GM18861 (cell line): ENCODE results near the gene MARS1.
A peak's percentile ranks its signal among the peaks of the same experiment; 100 is the strongest.
"Not testable (repeated sequence)": the region's sequence is repeated elsewhere in the genome, so short reads cannot be mapped to it uniquely, and the experiment has no call there.

Experiments used
- ATAC-seq: cut with Tn5 transposase; IDR thresholded peaks from one replicate; pipeline ENCODE4 v1.9.1; 2021; ENCODE audit not compliant: unreplicated experiment

The MARS1 gene

DNA sequence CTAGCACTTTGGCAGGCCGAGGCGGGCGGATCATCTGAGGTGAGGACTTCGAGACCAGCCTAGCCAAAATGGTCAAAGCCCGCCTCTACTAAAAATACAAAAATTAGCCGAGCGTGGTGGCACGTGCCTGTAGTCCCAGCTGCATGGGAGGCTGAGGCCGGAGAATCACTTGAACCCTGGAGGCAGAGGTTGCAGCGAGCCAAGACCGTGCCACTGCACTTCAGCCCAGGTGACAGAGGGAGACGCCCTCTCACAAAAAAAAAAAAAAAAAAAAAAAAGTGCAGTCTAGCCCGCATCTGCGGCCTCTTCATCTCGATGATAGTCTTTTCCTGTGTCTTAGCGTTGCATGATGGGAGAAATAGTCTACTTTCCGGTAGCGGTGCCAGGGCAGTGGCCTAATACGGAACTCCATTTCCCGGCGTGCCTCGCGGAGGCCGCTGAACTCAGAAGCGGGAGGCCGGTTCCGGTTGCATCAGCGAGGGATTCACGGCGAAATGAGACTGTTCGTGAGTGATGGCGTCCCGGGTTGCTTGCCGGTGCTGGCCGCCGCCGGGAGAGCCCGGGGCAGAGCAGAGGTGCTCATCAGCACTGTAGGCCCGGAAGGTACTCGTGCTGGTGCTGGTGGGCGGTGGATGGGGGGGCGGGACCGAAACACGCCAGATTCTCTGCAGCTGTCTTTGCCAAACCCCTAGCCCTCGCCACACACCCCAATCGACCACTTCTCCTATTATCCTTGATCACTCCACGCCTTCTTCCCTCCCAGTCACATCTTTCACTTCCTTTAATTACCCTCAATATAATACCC is at the start of gene MARS1:
MARS1 (plus strand) TSS at position 472 of the 805 bp plus-strand sequence; CDS start at position 495, 23 bp downstream.
- peak; percentile 97 for ATAC-seq

DNA sequence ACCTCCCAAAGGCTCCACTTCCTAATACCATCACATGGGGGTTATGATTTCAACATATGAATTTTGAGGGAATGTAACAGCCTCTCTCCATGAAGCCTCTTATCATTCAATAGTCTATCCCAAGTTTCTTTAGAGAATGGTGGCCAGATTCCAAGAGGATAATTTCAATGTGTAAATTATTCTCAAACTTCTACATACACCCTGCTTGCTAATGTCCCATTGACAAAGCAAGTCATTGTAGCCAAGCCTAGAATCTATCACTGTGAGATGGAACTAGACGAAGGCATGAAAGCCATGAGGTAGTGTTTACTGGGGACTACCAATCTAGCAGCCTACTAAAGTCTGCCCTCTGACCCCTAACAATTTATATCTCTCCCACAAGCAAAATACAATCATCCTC is 49.5 kb upstream of the MARS1 start:
- no peak for ATAC-seq

DNA sequence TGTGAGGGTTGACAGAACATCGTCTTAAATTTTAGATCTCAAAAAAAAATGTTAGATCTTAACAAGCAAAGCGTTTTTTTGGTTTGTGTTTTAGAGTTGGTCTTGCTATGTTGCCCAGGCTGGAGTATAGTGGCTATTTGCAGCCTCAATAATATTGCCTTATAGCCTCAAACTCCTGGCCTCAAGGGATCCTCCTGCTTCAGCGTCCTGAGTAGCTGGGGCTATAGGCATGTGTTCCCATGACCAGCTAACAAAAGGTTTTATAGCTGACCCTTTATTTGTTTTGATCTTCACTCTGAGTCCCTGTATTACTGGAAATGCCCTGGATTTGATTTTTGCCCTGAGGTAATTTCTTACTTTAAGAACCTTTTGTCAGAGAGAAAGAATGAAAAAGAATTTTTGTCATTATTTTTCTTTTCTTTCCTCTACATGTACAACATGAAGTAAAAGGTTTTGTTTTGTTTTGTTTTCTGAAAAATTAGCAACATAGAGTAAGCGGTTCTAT is 48.1 kb upstream of the MARS1 start:
- ATAC-seq = no peak

DNA sequence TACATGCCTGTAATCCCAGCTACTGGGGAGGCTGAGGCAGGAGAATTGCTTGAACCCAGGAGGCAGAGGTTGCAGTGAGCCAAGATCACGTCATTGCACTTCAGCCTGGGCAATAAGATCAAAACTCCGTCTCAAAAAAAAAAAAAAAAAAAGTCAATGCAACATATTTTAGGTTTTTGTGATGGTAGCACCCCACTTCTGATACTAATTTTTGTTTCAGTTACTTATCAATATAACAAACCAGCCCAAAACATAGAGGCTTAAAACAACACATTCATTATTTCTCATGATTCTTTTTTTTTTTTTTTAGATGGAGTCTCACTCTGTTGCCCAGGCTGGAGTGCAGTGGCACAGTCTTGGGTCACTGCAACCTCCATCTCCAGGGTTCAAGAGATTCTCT is 46.5 kb upstream of the MARS1 start:
- ATAC-seq = not testable (repeated sequence)

DNA sequence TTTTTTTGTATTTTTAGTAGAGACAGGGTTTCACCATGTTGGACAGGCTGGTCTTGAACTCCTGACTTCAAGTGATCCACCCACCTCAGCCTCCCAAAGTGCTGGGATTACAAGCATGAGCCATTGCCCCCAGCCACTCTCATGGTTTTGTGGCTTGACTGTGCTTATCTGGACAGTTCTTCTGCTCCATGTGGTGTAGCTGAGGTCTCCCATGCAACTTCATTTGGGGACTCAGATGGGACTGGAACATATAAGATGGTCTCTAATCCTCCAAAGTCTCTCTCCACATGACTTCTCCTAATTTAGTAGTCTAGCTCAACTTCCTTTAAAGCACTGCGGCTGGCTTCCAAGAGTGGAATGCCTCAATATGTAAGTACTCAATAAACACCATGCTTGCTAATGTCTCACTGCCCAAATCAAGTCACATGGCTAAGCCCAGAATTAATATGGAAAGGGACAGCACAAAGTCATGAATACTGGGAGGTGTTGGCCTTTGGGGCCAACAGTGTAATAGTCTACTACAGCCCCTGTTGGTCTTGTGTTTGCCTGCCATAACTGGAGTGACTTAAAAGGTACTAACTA is 45.9 kb upstream of the MARS1 start:
- ATAC-seq = no peak

DNA sequence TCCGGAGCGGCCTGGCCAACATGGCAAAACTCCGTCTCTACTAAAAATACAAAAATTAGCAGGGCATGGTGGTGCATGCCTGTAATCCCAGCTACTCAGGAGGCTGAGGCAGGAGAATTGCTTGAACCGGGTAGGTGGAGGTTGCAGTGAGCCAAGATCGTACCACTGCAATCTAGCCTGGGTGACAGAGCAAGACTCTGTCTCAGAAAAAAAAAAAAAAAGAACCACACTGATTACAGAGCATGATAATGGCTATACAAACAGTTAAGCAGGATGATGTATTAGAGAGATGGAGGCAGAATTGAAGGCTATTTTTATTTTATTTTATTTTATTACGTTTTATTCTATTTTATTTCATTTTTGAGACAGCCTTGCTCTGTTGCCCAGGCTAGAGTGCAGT is 43.5 kb upstream of the MARS1 start:
- not testable (repeated sequence) for ATAC-seq

DNA sequence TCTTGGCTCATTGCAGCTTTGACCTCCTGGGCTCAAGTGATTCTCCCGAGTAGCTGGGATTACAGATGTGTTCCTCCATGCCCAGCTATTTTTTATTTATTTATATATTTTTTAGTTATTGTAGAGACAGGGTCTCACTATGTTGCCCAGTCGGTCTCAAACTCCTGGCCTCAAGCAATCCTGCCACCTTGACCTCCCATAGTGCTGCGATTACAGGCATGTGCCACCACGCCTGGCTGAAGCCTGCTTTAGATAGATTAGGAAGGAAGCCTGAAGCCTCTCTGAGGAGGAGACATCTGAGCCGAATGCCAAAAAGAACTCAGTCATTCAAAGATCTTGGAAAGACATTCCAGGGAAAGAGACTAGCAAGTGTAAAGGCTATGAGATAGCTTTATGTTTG is 43.1 kb upstream of the MARS1 start:
- no peak for ATAC-seq

DNA sequence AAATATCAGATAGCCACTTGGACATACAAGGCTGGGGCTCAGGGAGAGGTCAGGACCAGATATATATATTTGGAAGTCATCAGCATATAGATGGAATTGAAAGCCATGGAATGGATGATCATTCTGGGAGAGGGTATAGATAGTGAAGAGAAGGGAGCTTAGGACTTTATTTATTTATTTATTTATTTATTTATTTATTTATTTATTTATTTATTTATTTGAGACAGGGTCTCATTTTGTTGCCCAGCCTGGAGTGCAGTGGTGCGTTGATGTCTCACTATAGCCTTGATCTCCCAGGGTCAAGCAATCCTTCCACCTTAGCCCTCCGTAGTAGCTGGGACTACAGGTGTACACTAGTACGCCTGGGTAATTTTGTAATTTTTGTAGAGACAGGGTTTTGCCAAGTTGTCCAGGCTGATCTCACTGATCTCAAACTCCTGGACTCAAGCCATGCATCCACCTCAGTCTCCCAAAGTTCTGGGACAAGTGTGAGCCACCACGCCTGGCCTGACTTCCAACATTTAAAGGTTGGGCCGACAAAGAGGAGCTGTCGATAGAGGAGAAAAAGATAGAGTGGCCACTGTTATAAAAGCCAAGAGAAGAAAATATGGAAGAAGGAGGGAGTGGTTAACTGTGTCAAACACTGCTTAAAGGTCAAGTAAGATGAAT is 41.4 kb upstream of the MARS1 start:
- no peak for ATAC-seq

DNA sequence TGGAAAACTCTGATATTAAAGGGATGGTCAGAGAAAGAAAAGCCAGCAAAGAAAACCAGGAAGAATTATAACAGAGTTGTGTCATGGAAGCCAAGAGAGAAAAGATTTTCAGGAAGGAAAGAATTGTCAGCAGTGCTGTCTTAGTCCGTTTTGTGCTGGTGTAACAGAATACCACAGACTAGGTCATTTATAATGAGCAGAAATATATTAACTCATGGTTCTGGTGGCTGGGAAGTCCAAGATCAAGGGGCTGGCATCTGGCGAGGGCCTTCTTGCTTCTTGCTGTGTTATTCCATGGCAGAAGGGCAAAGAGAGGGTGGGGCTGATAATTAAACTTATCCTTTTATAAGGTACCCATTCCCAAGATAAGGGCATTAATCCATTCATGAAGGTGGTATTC is 39.2 kb upstream of the MARS1 start:
- ATAC-seq = no peak

DNA sequence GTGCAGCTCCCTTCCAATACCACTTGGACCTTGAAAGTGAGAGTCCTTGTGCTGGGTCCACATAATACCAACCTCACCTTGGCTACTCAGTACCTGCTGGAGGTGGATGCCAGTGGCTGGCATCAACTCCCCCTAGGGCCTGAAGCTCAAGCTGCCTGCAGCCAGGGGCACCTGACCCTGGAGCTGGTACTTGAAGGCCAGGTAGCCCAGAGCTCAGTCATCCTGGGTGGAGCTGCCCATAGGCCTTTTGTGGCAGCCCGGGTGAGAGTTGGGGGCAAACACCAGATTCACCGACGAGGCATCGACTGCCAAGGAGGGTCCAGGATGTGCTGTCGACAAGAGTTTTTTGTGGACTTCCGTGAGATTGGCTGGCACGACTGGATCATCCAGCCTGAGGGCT is 38.5 kb upstream of the MARS1 start:
- ATAC-seq = no peak

DNA sequence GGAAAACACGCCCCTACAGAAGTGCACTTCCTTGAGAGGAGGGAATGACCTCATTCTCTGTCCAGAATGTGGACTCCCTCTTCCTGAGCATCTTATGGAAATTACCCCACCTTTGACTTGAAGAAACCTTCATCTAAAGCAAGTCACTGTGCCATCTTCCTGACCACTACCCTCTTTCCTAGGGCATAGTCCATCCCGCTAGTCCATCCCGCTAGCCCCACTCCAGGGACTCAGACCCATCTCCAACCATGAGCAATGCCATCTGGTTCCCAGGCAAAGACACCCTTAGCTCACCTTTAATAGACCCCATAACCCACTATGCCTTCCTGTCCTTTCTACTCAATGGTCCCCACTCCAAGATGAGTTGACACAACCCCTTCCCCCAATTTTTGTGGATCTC is 37.8 kb upstream of the MARS1 start:
- no peak for ATAC-seq

DNA sequence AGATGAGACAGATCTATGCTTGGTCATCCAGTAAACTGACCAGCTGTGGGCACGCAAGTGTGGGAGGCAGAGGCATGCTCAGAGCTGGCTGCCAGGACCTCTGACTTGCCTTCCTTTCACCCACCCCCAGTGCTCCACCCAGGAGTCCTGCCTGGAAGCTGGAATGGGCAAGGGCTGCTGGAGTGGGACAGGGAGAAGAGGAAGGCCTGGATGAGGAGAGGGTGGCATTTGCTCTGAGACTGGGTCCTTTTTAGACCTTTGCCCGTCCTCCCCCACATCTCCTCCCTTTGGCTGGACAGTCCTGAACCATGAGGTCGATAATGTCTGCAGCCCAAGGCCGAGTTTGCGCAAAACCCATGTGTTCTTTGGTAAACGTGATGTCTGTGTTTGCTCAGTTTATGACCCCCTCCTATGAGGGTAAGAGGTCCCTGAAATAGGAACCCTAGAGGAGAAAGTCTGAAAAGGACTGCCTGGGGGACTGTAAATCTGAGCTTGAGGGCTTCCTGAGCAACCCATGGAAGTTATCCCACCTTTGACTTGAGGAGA is 36.6 kb upstream of the MARS1 start:
- no peak for ATAC-seq

DNA sequence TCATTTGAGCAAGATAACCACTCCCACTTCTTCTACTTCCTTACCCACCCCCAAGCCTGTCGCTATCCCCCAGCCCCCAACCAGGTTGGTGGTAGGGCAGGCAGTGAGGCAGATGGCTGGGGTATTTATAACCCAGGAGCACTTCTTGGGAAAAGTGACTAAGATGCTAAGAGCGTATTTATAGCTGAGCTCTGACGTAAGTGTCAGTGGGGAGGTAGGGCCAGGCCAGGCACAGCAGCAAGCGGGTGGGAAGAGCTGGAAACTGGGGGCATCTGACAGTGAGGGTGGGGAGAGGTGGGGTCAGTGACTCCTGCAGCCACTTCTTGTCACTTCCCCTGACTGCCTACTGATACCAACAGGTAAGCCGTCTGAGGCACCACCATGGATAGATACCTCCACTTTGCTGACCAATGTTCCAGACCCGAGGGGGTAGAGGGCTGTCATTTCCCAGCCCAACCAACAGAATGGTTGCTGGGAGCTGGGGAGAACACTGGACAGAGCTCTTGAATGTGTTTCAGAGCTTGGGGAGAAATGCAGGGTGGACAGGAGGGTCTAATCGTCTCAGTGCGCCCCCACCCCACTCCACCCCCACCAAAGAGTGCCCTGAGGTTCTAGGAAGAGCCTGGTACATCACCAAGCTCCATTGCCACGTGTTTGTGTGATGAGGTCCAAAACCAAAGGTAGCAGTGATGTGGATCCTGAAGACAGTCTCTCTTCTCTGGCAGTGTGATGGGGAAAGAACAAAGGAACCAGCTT is 35.5 kb upstream of the MARS1 start:
- no peak for ATAC-seq

DNA sequence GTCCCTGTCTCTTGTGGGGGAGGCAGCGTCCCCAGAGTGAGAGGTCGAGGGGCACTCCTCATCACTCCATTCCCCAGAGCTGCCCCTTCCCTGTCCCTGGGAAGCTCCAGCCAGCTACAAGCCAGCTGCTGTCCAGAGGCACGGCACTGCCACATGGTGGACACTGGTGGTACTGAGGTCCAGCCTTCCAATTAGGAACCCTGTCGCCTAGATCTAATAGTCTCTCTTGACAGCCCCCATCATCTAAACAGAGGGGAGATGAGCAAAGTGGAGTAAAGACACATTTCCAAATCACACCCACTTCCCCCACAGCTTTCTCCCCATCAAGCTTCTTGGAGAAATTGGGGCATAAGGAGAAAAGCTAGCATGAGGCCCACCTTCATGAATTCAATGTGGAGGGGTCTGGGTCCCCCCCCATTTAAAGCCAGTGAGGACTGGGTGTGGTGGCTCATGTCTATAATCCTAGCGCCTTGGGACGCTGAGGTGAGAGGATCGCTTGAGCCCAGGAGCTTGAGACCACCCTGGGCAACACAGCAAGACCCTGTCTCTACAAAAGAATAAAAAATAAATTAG is 34.8 kb upstream of the MARS1 start:
- peak; percentile 41 for ATAC-seq

DNA sequence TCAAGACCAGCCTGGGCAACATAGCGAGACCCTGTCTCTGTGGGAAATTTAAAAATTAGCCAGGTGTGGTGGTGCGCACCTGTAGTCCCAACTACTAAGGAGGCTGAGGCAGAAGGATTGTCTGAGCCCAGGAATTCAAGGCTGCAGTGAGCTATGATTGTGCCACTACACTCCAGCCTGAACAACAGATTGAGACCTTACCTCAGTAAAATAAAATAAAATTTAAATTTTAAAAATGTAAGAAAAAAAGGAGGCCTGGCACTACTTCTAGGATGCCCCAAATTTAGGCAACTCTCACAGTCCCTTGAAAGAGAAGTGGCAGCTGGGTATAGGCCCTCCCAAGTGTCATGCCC is 33.7 kb upstream of the MARS1 start:
- ATAC-seq = no peak

DNA sequence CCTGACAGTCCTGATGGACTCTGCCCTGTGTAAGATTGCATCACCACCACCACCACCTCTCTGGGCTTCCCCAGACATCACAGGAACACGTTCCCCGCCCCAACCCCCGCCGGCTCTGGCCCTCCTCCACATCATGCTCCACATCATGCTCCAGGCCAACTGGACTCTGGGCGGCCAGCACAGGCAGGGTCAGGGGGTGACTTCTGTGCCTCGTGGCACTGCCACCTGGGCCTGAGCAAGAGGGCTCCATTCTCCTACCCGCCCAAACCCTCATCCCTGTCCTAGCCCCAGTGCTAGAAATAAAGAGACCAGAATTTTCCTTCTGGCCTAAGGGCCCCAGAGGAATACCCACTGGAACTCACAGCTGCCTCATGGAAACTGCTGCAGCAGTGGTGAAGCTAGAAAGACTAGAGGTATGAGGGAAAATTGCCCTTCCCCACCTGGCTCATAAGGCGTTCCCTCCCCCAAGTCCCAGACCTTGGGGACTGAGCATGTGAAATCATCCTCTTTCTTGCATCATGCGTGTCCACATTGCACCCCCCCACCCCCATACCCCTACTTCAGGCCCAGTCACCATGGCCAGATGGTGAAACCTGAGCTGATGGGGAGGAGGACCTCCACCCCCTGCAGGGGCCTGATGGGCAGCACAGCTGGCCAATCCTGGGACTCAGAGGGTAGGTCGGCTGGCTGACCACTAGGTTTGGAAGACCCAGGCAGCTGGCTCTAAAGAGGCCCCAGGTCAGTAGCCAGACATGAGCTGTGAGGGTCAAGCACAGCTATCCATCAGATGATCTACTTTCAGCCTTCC is 33.1 kb upstream of the MARS1 start, which contains the start of gene INHBE:
INHBE (plus strand) TSS at position 742 of the 808 bp plus-strand sequence. CDS start 230 bp downstream, outside the sequence.
- ATAC-seq = no peak

DNA sequence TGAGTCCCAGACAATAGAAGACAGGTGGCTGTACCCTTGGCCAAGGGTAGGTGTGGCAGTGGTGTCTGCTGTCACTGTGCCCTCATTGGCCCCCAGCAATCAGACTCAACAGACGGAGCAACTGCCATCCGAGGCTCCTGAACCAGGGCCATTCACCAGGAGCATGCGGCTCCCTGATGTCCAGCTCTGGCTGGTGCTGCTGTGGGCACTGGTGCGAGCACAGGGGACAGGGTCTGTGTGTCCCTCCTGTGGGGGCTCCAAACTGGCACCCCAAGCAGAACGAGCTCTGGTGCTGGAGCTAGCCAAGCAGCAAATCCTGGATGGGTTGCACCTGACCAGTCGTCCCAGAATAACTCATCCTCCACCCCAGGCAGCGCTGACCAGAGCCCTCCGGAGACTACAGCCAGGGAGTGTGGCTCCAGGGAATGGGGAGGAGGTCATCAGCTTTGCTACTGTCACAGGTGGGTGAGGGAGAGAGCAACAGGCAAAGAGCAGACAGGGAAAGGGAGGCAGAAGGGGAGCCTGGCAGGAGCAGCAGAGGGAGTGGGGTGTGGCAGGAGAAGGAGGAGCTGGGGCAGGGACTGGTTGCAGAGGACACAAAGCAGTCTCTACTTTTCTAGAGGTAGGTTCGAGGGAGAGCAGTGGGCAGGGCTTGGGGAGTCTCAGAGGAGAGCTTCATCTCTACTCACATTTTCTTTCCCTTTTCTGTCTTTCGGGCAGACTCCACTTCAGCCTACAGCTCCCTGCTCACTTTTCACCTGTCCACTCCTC is 32.3 kb upstream of the MARS1 start:
- no peak for ATAC-seq

DNA sequence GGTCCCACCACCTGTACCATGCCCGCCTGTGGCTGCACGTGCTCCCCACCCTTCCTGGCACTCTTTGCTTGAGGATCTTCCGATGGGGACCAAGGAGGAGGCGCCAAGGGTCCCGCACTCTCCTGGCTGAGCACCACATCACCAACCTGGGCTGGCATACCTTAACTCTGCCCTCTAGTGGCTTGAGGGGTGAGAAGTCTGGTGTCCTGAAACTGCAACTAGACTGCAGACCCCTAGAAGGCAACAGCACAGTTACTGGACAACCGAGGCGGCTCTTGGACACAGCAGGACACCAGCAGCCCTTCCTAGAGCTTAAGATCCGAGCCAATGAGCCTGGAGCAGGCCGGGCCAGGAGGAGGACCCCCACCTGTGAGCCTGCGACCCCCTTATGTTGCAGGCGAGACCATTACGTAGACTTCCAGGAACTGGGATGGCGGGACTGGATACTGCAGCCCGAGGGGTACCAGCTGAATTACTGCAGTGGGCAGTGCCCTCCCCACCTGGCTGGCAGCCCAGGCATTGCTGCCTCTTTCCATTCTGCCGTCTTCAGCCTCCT is 31.6 kb upstream of the MARS1 start:
- no peak for ATAC-seq
